Neural progenitor cell (in vitro differentiated cells): ENCODE data around the gene ARVCF. TPM values are rescaled to one million over a fixed set of nuclear protein-coding genes. Genes with fewer than 3 reads are reported as not detected.
"Not testable (repeated sequence)": the region's sequence is repeated elsewhere in the genome, so short reads cannot be mapped to it uniquely, and the experiment has no call there.

Experiments
- DNase-seq: peaks from one replicate; pipeline ENCODE4 v3.0.0-alpha.2; 2016; ENCODE audit warnings: low spot score
- H2AFZ ChIP-seq: fragments of 200-600 bp; sonication (generic); replicated peaks from 2 replicates; pipeline ENCODE4 v1.6.1; 2016; ENCODE audit warnings: antibody characterized with exemption
- H3F3A ChIP-seq: fragments of 200-600 bp; sonication (generic); 2 replicates; pipeline ENCODE4 v1.6.1; 2016; ENCODE audit warnings: antibody characterized with exemption, low read depth
- H3K27ac ChIP-seq: fragments of 200-600 bp; sonication (generic); 2 replicates; pipeline ENCODE4 v1.5.1; 2016; ENCODE audit warnings: mild to moderate bottlenecking
- H3K27me3 ChIP-seq: fragments of 200-600 bp; sonication (generic); 2 replicates; pipeline ENCODE4 v1.6.1; 2016; ENCODE audit warnings: mild to moderate bottlenecking, moderate library complexity
- H3K36me3 ChIP-seq: fragments of 200-600 bp; sonication (generic); 2 replicates; pipeline ENCODE4 v1.5.1; 2016
- H3K4me1 ChIP-seq: fragments of 200-600 bp; sonication (generic); 2 replicates; pipeline ENCODE4 v1.6.1; 2016; ENCODE audit warnings: mixed run types
- H3K4me2 ChIP-seq: fragments of 200-600 bp; sonication (generic); 2 replicates; pipeline ENCODE4 v1.6.1; 2016
- H3K4me3 ChIP-seq: fragments of 200-600 bp; sonication (generic); 2 replicates; pipeline ENCODE4 v1.5.1; 2016
- H3K79me2 ChIP-seq: fragments of 200-600 bp; sonication (generic); 2 replicates; pipeline ENCODE4 v1.6.1; 2016; ENCODE audit warnings: low read depth
- H3K9ac ChIP-seq: fragments of 200-600 bp; sonication (generic); 2 replicates; pipeline ENCODE4 v1.6.1; 2016
- H3K9me3 ChIP-seq: fragments of 200-600 bp; sonication (generic); 2 replicates; pipeline ENCODE4 v1.5.1; 2016; ENCODE audit warnings: low read depth
- H4K20me1 ChIP-seq: fragments of 200-600 bp; sonication (generic); 2 replicates; pipeline ENCODE4 v1.6.1; 2016; ENCODE audit warnings: low read depth
- H3K27ac Mint-ChIP-seq: 3 replicates; pipeline ENCODE4 v1.8.0; 2021; ENCODE audit warnings: mixed read lengths
- H3K27me3 Mint-ChIP-seq: 2 replicates; pipeline ENCODE4 v1.8.0; 2022; ENCODE audit warnings: low read depth, mild to moderate bottlenecking, inconsistent platforms, moderate library complexity, mixed read lengths; ENCODE audit not compliant: insufficient read depth
- H3K36me3 Mint-ChIP-seq: 3 replicates; pipeline ENCODE4 v1.8.0; 2021; ENCODE audit warnings: mixed read lengths
- H3K4me1 Mint-ChIP-seq: 3 replicates; pipeline ENCODE4 v1.8.0; 2021; ENCODE audit warnings: mixed read lengths
- H3K4me3 Mint-ChIP-seq: 3 replicates; pipeline ENCODE4 v1.8.0; 2021; ENCODE audit warnings: mild to moderate bottlenecking, moderate library complexity, mixed read lengths
- H3K9me3 Mint-ChIP-seq: 3 replicates; pipeline ENCODE4 v1.8.0; 2020; ENCODE audit warnings: mixed read lengths
- EZH2 ChIP-seq: fragments of 200-600 bp; sonication (generic); IDR thresholded peaks from 2 replicates; pipeline ENCODE4 v1.6.1; 2017; ENCODE audit warnings: antibody characterized with exemption, mild to moderate bottlenecking, moderate library complexity
- EZH2phosphoT487 ChIP-seq: fragments of 200-600 bp; sonication (generic); IDR thresholded peaks from 2 replicates; pipeline ENCODE4 v1.6.1; 2017; ENCODE audit warnings: antibody characterized with exemption
- total RNA-seq: library from RNA; depleted of rRNA; stranded (reverse); fragments of >200 nt; gene quantifications from 2 replicates; pipeline ENCODE4 v1.2.3, GENCODE V29; 2015; ENCODE audit warnings: low replicate concordance
- TF ChIP-seq, protein P1 (sequence below): fragments of 200-600 bp; sonication (generic); IDR thresholded peaks from 2 replicates; pipeline ENCODE4 v1.5.1; 2017; ENCODE audit warnings: antibody characterized with exemption, mild to moderate bottlenecking

ARVCF gene
- total RNA-seq, 1 donor from 2014 or later: 35.4 TPM

DNA sequence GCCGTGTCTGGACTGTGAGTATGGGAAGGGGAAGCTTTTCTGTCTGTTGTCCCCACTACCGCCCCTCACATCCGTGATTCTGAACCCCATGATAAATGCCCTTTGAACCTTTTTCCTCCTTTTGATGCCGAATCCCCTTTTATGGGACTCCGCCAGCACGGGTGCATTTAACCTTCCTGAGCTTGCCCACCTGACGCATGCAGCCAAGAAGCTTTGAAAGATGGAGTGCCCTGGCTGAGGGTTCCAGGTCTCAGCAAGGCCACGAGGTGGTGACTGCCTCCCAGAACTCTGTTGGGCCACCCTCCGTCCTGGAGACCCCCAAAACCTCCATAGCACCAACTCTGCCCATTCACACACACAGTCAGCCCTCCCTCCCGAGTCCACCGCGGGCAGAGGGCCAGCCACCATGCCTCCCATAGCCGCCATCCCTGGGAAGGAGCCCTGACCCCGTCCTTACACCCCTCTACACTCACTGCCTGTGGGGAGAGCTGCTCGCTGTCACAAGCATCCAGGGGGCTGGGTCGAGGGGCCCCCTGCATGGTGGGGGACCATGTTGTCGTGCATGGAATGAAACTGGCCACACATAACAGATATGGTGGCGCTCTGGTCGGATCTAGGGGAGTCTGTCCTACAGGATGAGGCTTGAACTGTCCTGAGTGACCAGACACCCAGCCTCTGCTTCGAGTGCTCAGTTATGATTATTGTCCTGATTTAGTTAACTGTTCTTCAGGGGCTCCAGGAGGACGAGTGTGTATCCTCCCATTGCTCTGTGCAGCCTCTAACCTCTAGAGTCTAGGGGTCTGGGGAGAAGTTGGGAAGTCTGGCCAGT, 75.9 kb downstream of the ARVCF start:
- Mint-ChIP-seq H3K36me3 (peaks cover 2% of the 10 kb centered on the region), H3K27me3 (peaks cover 14% of the 10 kb centered on the region)
- TF ChIP-seq EZH2 (no peak), EZH2phosphoT487 (no peak)
- TF ChIP-seq, protein P1, sequence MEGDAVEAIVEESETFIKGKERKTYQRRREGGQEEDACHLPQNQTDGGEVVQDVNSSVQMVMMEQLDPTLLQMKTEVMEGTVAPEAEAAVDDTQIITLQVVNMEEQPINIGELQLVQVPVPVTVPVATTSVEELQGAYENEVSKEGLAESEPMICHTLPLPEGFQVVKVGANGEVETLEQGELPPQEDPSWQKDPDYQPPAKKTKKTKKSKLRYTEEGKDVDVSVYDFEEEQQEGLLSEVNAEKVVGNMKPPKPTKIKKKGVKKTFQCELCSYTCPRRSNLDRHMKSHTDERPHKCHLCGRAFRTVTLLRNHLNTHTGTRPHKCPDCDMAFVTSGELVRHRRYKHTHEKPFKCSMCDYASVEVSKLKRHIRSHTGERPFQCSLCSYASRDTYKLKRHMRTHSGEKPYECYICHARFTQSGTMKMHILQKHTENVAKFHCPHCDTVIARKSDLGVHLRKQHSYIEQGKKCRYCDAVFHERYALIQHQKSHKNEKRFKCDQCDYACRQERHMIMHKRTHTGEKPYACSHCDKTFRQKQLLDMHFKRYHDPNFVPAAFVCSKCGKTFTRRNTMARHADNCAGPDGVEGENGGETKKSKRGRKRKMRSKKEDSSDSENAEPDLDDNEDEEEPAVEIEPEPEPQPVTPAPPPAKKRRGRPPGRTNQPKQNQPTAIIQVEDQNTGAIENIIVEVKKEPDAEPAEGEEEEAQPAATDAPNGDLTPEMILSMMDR: no peak

DNA sequence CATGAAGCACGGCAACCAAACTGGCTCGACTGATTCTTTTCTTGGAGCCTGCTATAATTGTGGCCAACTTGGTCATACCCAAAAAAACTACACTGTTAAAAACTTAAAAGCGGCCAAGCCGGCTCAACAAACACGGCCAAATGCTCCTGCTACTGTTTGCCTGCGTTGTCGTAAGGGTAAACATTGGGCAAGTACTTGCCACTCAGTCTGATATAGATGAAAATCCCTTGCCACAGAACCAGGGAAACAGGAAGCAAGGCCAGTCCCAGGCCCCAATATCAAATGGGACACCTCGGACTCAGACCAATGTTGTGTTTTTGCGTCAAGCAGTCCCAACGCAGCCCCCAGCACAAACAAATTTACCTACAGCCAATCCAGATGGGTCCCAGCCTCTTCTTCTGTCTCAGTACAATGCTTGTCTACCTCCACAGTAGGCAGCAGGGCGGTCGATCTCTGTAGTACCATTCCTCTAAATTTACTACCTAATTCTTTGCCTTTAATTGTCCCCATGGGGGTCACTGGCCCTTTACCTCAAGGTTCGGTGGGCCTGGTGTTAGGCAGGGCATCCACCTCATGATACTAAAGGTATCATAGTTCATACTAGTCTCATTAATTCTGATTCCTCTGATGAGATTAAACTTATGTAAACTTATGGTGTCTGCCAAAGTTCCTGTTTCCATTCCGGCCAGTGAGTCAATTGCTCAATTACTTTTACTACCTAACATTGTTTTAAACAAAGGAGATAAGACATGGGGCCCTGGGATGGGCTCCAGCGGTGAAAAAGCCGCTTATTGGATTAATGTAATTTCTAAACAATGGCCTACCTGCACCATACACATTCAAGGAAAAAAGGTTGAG, 78.8 kb downstream of the ARVCF start:
- no peaks in the 10 kb centered on the region for H3K79me2 ChIP-seq
- Mint-ChIP-seq H3K4me1 (peaks cover 10% of the 10 kb centered on the region), H3K27ac (no peak overlapping the region), H3K36me3 (no peaks in the 10 kb centered on the region), H3K4me3 (no peak overlapping the region), H3K27me3 (peaks cover 11% of the 10 kb centered on the region), H3K9me3 (peaks cover 23% of the 10 kb centered on the region)
- H3K9ac ChIP-seq: no peak overlapping the region
- H3K36me3 ChIP-seq: no peaks in the 10 kb centered on the region
- H3K27me3 ChIP-seq: no peaks in the 10 kb centered on the region
- TF ChIP-seq EZH2 (no peak), EZH2phosphoT487 (no peak)
- TF ChIP-seq, protein P1: no peak
- H3K4me2 ChIP-seq: no peak overlapping the region
- H2AFZ ChIP-seq: no peak overlapping the region
- no peaks in the 10 kb centered on the region for H3F3A ChIP-seq
- no peak overlapping the region for H3K4me3 ChIP-seq
- no peak for DNase-seq
- peaks cover 5% of the 10 kb centered on the region for H3K4me1 ChIP-seq
- H3K27ac ChIP-seq: no peak overlapping the region
- H3K9me3 ChIP-seq: no peaks in the 10 kb centered on the region
- H4K20me1 ChIP-seq: no peaks in the 10 kb centered on the region

More for the DNA sequence above, 75.9 kb downstream of the ARVCF start:
- Mint-ChIP-seq H3K27ac (no peak overlapping the region), H3K4me1 (peaks cover 22% of the 10 kb centered on the region), H3K9me3 (peaks cover 20% of the 10 kb centered on the region), H3K4me3 (peak overlapping the region; percentile 48)
- H3K9me3 ChIP-seq: no peaks in the 10 kb centered on the region
- H2AFZ ChIP-seq: no peak overlapping the region
- H4K20me1 ChIP-seq: no peaks in the 10 kb centered on the region
- H3K4me2 ChIP-seq: no peak overlapping the region
- H3K9ac ChIP-seq: no peak overlapping the region
- H3K4me3 ChIP-seq: no peak overlapping the region
- DNase-seq: no peak
- H3K36me3 ChIP-seq: no peaks in the 10 kb centered on the region
- H3K27ac ChIP-seq: no peak overlapping the region
- peaks cover 6% of the 10 kb centered on the region for H3F3A ChIP-seq
- no peaks in the 10 kb centered on the region for H3K79me2 ChIP-seq
- H3K4me1 ChIP-seq: peaks cover 12% of the 10 kb centered on the region
- no peaks in the 10 kb centered on the region for H3K27me3 ChIP-seq

DNA sequence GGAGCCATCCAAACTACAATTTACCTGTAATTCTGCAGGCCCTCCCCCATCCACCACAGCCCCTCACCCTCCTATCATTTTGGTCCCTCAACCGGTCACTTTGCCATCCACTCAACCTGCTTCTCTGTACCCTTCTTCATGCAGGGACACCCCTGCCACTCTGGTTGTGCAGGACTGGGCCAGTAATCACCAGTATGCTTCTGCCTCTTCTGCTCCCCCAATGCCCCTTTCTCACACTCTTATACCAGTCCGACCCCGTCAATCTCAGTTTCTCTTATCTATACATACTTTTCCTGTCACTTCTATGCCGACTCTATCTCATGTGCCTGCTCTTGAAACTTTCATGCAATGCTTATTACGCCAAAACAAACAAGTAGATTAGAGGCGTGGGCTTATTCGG, 80.1 kb downstream of the ARVCF start:
- H2AFZ ChIP-seq: no peak overlapping the region
- Mint-ChIP-seq H3K27me3 (peaks cover 9% of the 10 kb centered on the region), H3K4me3 (no peak overlapping the region), H3K27ac (no peak overlapping the region), H3K36me3 (no peaks in the 10 kb centered on the region), H3K4me1 (no peaks in the 10 kb centered on the region), H3K9me3 (peaks cover 21% of the 10 kb centered on the region)
- DNase-seq: no peak
- no peak overlapping the region for H3K9ac ChIP-seq
- TF ChIP-seq EZH2phosphoT487 (no peak), EZH2 (no peak)
- TF ChIP-seq, protein P1: no peak
- H3K36me3 ChIP-seq: no peaks in the 10 kb centered on the region
- H3K4me2 ChIP-seq: no peak overlapping the region
- H3K79me2 ChIP-seq: no peaks in the 10 kb centered on the region
- H3K27me3 ChIP-seq: no peaks in the 10 kb centered on the region
- H4K20me1 ChIP-seq: no peaks in the 10 kb centered on the region
- H3K27ac ChIP-seq: no peak overlapping the region
- no peak overlapping the region for H3K4me3 ChIP-seq
- no peaks in the 10 kb centered on the region for H3K4me1 ChIP-seq
- no peaks in the 10 kb centered on the region for H3K9me3 ChIP-seq
- H3F3A ChIP-seq: no peaks in the 10 kb centered on the region

DNA sequence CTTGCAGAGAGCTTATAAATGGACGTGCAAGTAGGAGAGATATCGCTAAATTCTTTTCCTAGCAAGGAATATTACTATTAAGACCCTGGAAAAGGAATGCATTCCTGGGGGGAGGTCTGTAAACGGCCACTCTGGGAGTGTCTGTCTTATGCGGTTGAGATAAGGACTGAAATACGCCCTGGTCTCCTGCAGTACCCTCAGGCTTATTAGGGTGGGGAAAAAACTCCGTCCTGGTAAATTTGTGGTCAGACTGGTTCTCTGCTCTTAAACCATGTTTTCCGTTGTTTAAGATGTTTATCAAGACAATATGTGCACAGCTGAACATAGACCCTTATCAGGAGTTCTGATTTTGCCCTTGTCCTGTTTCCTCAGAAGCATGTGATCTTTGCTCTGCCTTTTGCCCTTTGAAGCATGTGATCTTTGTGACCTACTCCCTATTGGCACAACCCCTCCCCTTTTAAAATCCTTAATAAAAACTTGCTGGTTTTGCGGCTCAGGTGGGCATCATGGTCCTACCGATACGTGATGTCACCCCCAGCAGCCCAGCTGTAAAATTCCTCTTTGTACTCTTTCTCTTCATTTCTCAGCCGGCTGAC, 81.4 kb downstream of the ARVCF start:
- H4K20me1 ChIP-seq, H3K4me3 ChIP-seq, H3K4me1 Mint-ChIP-seq, H3K79me2 ChIP-seq, H3K4me1 ChIP-seq, H3K27me3 ChIP-seq, H3K4me2 ChIP-seq, H3K9ac ChIP-seq, H3F3A ChIP-seq, H3K27ac ChIP-seq, H3K27me3 Mint-ChIP-seq, H3K36me3 Mint-ChIP-seq, H3K4me3 Mint-ChIP-seq, H2AFZ ChIP-seq, H3K36me3 ChIP-seq, DNase-seq, H3K9me3 ChIP-seq, H3K27ac Mint-ChIP-seq: not testable (repeated sequence)
- peaks cover 21% of the 10 kb centered on the region for H3K9me3 Mint-ChIP-seq
